Measurements from ENCODE around the gene CCDC142. TPM values are rescaled to one million over a fixed set of nuclear protein-coding genes. Genes with fewer than 3 reads are reported as not detected.

Gene CCDC142
- total and polyA plus RNA-seq, 9 of the 15 experiments (the other 6 are each of a cell fraction or from before 2014, with no cell fraction given) = 0.55 to 11.7 (median 7.2) TPM

DNA sequence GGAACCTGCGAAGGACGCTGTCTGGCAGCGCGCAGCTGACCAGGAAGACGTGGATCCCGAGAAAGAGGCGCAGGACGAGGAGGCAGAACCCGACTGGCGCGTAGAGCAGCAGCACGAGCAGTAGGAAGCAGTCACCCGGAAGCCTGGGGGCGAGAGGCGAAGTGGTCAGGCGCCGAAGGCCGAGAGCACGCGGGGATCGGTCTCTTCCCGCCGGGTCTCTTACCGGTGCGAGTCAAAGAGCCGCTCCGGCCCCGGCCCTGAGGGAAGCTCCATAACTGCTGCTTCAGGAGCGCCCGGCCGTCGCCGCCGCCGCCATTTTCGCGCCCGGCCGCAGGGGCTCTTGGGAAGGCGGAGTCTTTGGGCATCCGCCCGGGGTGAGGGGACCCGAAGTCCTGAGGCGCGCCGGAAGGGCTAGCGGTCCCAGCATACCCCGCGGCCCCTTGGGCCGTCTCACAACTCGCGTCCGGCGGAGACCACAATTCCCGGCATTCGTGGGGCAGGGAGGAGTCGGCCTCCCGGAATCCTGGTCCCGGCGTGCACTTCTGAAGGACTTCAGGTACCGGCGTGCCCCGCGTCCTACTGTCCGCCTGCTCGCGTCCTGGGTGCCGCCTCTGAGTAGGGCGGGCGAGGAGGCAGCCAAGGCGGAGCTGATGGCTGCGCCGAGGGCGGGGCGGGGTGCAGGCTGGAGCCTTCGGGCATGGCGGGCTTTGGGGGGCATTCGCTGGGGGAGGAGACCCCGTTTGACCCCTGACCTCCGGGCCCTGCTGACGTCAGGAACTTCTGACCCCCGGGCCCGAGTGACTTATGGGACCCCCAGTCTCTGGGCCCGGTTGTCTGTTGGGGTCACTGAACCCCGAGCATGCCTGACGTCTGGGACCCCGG is 46.8 kb upstream of the CCDC142 start, which contains the start of the genes AUP1 and HTRA2 (continued):
- TF ChIP-seq, protein P1, sequence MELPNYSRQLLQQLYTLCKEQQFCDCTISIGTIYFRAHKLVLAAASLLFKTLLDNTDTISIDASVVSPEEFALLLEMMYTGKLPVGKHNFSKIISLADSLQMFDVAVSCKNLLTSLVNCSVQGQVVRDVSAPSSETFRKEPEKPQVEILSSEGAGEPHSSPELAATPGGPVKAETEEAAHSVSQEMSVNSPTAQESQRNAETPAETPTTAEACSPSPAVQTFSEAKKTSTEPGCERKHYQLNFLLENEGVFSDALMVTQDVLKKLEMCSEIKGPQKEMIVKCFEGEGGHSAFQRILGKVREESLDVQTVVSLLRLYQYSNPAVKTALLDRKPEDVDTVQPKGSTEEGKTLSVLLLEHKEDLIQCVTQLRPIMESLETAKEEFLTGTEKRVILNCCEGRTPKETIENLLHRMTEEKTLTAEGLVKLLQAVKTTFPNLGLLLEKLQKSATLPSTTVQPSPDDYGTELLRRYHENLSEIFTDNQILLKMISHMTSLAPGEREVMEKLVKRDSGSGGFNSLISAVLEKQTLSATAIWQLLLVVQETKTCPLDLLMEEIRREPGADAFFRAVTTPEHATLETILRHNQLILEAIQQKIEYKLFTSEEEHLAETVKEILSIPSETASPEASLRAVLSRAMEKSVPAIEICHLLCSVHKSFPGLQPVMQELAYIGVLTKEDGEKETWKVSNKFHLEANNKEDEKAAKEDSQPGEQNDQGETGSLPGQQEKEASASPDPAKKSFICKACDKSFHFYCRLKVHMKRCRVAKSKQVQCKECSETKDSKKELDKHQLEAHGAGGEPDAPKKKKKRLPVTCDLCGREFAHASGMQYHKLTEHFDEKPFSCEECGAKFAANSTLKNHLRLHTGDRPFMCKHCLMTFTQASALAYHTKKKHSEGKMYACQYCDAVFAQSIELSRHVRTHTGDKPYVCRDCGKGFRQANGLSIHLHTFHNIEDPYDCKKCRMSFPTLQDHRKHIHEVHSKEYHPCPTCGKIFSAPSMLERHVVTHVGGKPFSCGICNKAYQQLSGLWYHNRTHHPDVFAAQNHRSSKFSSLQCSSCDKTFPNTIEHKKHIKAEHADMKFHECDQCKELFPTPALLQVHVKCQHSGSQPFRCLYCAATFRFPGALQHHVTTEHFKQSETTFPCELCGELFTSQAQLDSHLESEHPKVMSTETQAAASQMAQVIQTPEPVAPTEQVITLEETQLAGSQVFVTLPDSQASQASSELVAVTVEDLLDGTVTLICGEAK (IDR thresholded peaks at IDR 0.05) = peak; percentile 90
- TF ChIP-seq, protein P1 (CRISPR knock-in tag; IDR thresholded peaks at IDR 0.05) = no peak
- TF ChIP-seq TAF1 (IDR thresholded peaks at IDR 0.05; ENCODE audit: control insufficient read depth, extremely low read depth, insufficient read depth, low read length, severe bottlenecking) (peak; percentile 98), ZNF165 (CRISPR knock-in tag; IDR thresholded peaks at IDR 0.05; ENCODE audit: borderline replicate concordance) (no peak), TAF15 (IDR thresholded peaks at IDR 0.05; ENCODE audit: low read depth, low read length) (no peak), ZNF197 (CRISPR knock-in tag; IDR thresholded peaks at IDR 0.05; ENCODE audit: low read depth) (0 out of 2 replicates have a peak, but pooled peaks have one; percentile 79), NRF1 (conservative IDR thresholded peaks at IDR 0.05 in 1 of 2, IDR thresholded peaks at IDR 0.05 in 1 of 2) (peak; percentile 76 to 80), CHD2 (IDR thresholded peaks at IDR 0.05; ENCODE audit: low read depth, low read length) (peak; percentile 43; the same call in 1 of the 2 replicates), ETV1 (tag; conservative IDR thresholded peaks at IDR 0.05; ENCODE audit: low read depth) (peak; percentile 90), MTA1 (IDR thresholded peaks at IDR 0.05; ENCODE audit: borderline replicate concordance) (peak; percentile 78; the same call in 1 of the 2 replicates)
- TF ChIP-seq, protein P2, sequence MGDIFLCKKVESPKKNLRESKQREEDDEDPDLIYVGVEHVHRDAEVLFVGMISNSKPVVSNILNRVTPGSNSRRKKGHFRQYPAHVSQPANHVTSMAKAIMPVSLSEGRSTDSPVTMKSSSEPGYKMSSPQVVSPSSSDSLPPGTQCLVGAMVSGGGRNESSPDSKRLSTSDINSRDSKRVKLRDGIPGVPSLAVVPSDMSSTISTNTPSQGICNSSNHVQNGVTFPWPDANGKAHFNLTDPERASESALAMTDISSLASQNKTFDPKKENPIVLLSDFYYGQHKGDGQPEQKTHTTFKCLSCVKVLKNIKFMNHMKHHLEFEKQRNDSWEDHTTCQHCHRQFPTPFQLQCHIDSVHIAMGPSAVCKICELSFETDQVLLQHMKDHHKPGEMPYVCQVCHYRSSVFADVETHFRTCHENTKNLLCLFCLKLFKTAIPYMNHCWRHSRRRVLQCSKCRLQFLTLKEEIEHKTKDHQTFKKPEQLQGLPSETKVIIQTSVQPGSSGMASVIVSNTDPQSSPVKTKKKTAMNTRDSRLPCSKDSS (IDR thresholded peaks at IDR 0.05; ENCODE audit: low read depth, partially characterized antibody) = no peak
- TF ChIP-seq, protein P3, sequence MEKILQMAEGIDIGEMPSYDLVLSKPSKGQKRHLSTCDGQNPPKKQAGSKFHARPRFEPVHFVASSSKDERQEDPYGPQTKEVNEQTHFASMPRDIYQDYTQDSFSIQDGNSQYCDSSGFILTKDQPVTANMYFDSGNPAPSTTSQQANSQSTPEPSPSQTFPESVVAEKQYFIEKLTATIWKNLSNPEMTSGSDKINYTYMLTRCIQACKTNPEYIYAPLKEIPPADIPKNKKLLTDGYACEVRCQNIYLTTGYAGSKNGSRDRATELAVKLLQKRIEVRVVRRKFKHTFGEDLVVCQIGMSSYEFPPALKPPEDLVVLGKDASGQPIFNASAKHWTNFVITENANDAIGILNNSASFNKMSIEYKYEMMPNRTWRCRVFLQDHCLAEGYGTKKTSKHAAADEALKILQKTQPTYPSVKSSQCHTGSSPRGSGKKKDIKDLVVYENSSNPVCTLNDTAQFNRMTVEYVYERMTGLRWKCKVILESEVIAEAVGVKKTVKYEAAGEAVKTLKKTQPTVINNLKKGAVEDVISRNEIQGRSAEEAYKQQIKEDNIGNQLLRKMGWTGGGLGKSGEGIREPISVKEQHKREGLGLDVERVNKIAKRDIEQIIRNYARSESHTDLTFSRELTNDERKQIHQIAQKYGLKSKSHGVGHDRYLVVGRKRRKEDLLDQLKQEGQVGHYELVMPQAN (IDR thresholded peaks at IDR 0.05; ENCODE audit: borderline replicate concordance) = peak; percentile 85

Measured in K562 (cell line).